ENCODE measurements around the gene ERC2. TPM values are rescaled to one million over a fixed set of nuclear protein-coding genes. Genes with fewer than 3 reads are reported as not detected.

ERC2 gene
- total RNA-seq, 2 donors from 2014 or later: 1.2 TPM; not detected in 1

GRCh38 chr3:55538158-55538557 lies 930.1 kb downstream of the ERC2 start:
- H3K4me1 ChIP-seq (ENCODE audit: control insufficient read depth in 1 of 2, low read depth in 2 of 2): peaks cover 0 to 26% of the 10 kb centered on the region in 2 donors
- no peak overlapping the region for H3K27ac ChIP-seq
- no peak overlapping the region for H3K4me3 ChIP-seq
- no peaks in the 10 kb centered on the region for H3K9me3 ChIP-seq
- TF ChIP-seq, protein P1, sequence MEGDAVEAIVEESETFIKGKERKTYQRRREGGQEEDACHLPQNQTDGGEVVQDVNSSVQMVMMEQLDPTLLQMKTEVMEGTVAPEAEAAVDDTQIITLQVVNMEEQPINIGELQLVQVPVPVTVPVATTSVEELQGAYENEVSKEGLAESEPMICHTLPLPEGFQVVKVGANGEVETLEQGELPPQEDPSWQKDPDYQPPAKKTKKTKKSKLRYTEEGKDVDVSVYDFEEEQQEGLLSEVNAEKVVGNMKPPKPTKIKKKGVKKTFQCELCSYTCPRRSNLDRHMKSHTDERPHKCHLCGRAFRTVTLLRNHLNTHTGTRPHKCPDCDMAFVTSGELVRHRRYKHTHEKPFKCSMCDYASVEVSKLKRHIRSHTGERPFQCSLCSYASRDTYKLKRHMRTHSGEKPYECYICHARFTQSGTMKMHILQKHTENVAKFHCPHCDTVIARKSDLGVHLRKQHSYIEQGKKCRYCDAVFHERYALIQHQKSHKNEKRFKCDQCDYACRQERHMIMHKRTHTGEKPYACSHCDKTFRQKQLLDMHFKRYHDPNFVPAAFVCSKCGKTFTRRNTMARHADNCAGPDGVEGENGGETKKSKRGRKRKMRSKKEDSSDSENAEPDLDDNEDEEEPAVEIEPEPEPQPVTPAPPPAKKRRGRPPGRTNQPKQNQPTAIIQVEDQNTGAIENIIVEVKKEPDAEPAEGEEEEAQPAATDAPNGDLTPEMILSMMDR (IDR thresholded peaks at IDR 0.05): no peak
- no peaks in the 10 kb centered on the region for H3K27me3 ChIP-seq (replicated peaks; ENCODE audit: insufficient read depth)
- ATAC-seq (ENCODE audit: insufficient number of reproducible peaks, low FRiP score, low read depth) (no peak), DNase-seq (ENCODE audit: low spot score) (no peak)
- H3K36me3 ChIP-seq: no peaks in the 10 kb centered on the region

DNA sequence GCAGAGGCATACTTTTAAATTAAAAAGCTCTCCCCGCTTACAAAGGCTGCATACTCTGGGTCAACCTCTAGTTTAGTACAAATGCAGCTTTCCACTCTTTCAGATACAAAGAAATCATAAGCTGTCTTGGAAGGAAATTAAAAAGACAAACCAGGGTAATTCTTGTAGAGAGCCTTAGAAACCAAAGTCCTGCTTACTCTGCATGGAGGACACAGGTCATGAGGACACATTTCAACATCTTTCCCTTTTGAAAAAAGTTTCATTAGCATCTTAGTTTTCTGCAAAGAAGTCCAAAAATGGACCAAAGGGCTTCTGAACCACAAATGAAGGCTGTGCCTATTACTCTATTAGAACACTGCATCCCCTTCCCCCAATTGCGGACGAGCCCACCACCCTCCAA lies 930.7 kb downstream of the ERC2 start:
- no peak overlapping the region for H3K27ac ChIP-seq
- H3K4me3 ChIP-seq: no peak overlapping the region
- no peaks in the 10 kb centered on the region for H3K36me3 ChIP-seq
- DNase-seq (ENCODE audit: low spot score) (no peak), ATAC-seq (ENCODE audit: insufficient number of reproducible peaks, low FRiP score, low read depth) (no peak)
- H3K4me1 ChIP-seq (ENCODE audit: control insufficient read depth in 1 of 2, low read depth in 2 of 2): peaks cover 0 to 26% of the 10 kb centered on the region in 2 donors
- no peaks in the 10 kb centered on the region for H3K9me3 ChIP-seq
- TF ChIP-seq, protein P1 (IDR thresholded peaks at IDR 0.05): no peak
- H3K27me3 ChIP-seq (replicated peaks; ENCODE audit: insufficient read depth): no peaks in the 10 kb centered on the region

GRCh38 chr3:55537129-55537528 lies 931.1 kb downstream of the ERC2 start:
- no peak for DNase-seq (ENCODE audit: low spot score)
- ATAC-seq (ENCODE audit: insufficient number of reproducible peaks, low FRiP score, low read depth): no peak
- TF ChIP-seq, protein P1 (IDR thresholded peaks at IDR 0.05): no peak
- Histone ChIP-seq H3K4me1 (ENCODE audit: control insufficient read depth in 1 of 2, low read depth in 2 of 2) (peaks cover 0 to 26% of the 10 kb centered on the region in 2 donors), H3K9me3 (no peaks in the 10 kb centered on the region), H3K4me3 (no peak overlapping the region), H3K27me3 (replicated peaks; ENCODE audit: insufficient read depth) (no peaks in the 10 kb centered on the region), H3K27ac (no peak overlapping the region), H3K36me3 (no peaks in the 10 kb centered on the region)

GRCh38 chr3:55534876-55535275 lies 933.4 kb downstream of the ERC2 start:
- Histone ChIP-seq H3K9me3 (no peaks in the 10 kb centered on the region), H3K4me1 (ENCODE audit: control insufficient read depth in 1 of 2, low read depth in 2 of 2) (peaks cover 0 to 10% of the 10 kb centered on the region in 2 donors)
- TF ChIP-seq, protein P1 (IDR thresholded peaks at IDR 0.05): no peak

DNA sequence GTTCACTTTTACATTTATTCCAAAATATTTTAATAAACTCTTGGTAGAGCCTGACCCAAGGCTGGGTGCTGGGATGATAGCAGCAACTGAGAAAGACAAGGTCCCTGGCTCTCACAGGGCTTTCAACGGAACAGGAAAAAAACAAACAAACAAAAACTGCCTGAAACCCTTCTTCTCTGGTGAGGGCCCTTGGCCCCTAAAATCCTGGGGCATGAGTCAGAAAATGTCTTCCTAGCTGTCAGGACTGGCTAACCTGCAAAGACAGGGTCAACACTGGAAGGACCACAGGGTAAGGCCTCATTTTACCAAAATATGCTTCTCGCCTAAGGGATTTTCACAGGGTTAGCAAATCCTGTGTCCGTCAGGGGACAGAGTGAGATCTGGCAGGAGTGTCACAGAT lies 935.5 kb downstream of the ERC2 start:
- no peaks in the 10 kb centered on the region for H3K27me3 ChIP-seq (replicated peaks; ENCODE audit: insufficient read depth)
- H3K27ac ChIP-seq: no peak overlapping the region
- no peak overlapping the region for H3K4me3 ChIP-seq
- H3K4me1 ChIP-seq (ENCODE audit: control insufficient read depth in 1 of 2, low read depth in 2 of 2): peaks cover 0 to 10% of the 10 kb centered on the region in 2 donors
- no peaks in the 10 kb centered on the region for H3K9me3 ChIP-seq
- ATAC-seq (ENCODE audit: insufficient number of reproducible peaks, low FRiP score, low read depth): no peak
- TF ChIP-seq, protein P1 (IDR thresholded peaks at IDR 0.05): no peak
- no peak for DNase-seq (ENCODE audit: low spot score)
- H3K36me3 ChIP-seq: no peaks in the 10 kb centered on the region

More at GRCh38 chr3:55534876-55535275, 933.4 kb downstream of the ERC2 start:
- no peak overlapping the region for H3K4me3 ChIP-seq
- DNase-seq (ENCODE audit: low spot score) (no peak), ATAC-seq (ENCODE audit: insufficient number of reproducible peaks, low FRiP score, low read depth) (no peak)
- no peaks in the 10 kb centered on the region for H3K36me3 ChIP-seq
- no peaks in the 10 kb centered on the region for H3K27me3 ChIP-seq (replicated peaks; ENCODE audit: insufficient read depth)
- H3K27ac ChIP-seq: no peak overlapping the region
